Keratinocyte (primary cell): ENCODE results near the gene NME5. TPM values are rescaled to one million over a fixed set of nuclear protein-coding genes. Genes with fewer than 3 reads are reported as not detected.

Experiments
- DNase-seq: peaks from one replicate; pipeline ENCODE4 v3.0.0-alpha.2; 2011; ENCODE audit warnings: low read depth, missing footprints, low spot score
- FAIRE-seq: peaks from 2 replicates; lab custom pipeline; 2011; peaks lifted over from hg19 to GRCh38; lab: Jason Lieb, UNC
- H2AFZ ChIP-seq: 2 replicates; pipeline ENCODE4 v1.6.0; 2012; ENCODE audit warnings: low read length, control low read depth, inconsistent platforms; ENCODE audit not compliant: control insufficient read depth
- H3K27ac ChIP-seq: 2 replicates; pipeline ENCODE4 v1.5.1; 2011; ENCODE audit warnings: low read length; ENCODE audit not compliant: control insufficient read depth, insufficient read depth
- H3K27me3 ChIP-seq: 3 replicates; pipeline ENCODE4 v1.6.0; 2011; ENCODE audit warnings: low read length; ENCODE audit not compliant: control insufficient read depth, insufficient read depth; ENCODE audit errors: extremely low read depth
- H3K36me3 ChIP-seq, 2 experiments: 2 replicates in 1 of 2; 3 replicates in 1 of 2; pipeline ENCODE4 v1.5.1; 2011; ENCODE audit warnings: low read length in 2 of 2, mild to moderate bottlenecking in 1 of 2; ENCODE audit not compliant: control insufficient read depth in 2 of 2, insufficient read depth in 2 of 2; ENCODE audit errors: extremely low read depth in 1 of 2
- H3K4me1 ChIP-seq: 3 replicates; pipeline ENCODE4 v1.5.1; 2011; ENCODE audit warnings: low read length; ENCODE audit not compliant: control insufficient read depth, insufficient read depth; ENCODE audit errors: extremely low read depth
- H3K4me2 ChIP-seq: 3 replicates; pipeline ENCODE4 v1.6.0; 2011; ENCODE audit warnings: low read depth, low read length; ENCODE audit not compliant: control insufficient read depth, insufficient read depth; ENCODE audit errors: extremely low read depth
- H3K4me3 ChIP-seq, 3 experiments: fragments of 200-600 bp in 1 of 3; sonication (generic) in 1 of 3; 2 replicates in 2 of 3; 3 replicates in 1 of 3; pipeline ENCODE4 v1.5.1; 2011 to 2016; ENCODE audit warnings: low read length in 3 of 3, mild to moderate bottlenecking in 3 of 3, control low read depth in 2 of 3, inconsistent platforms in 1 of 3, low read depth in 1 of 3, mixed read lengths in 1 of 3, mixed run types in 1 of 3, moderate library complexity in 1 of 3; ENCODE audit not compliant: control insufficient read depth in 2 of 3, insufficient read depth in 2 of 3; ENCODE audit errors: extremely low read depth in 1 of 3
- H3K79me2 ChIP-seq: 2 replicates; pipeline ENCODE4 v1.6.0; 2012; ENCODE audit warnings: low read length; ENCODE audit not compliant: control insufficient read depth, insufficient read depth
- H3K9ac ChIP-seq: 3 replicates; pipeline ENCODE4 v1.6.0; 2011; ENCODE audit warnings: low read length; ENCODE audit not compliant: control insufficient read depth, insufficient read depth; ENCODE audit errors: extremely low read depth
- H3K9me1 ChIP-seq: 3 replicates; pipeline ENCODE4 v1.6.0; 2011; ENCODE audit warnings: low read length; ENCODE audit not compliant: control insufficient read depth, insufficient read depth; ENCODE audit errors: extremely low read depth
- H3K9me3 ChIP-seq: 2 replicates; pipeline ENCODE4 v1.5.1; 2012; ENCODE audit warnings: low read depth, low read length; ENCODE audit not compliant: control insufficient read depth
- H4K20me1 ChIP-seq: 3 replicates; pipeline ENCODE4 v1.6.0; 2011; ENCODE audit warnings: low read length; ENCODE audit not compliant: control insufficient read depth, insufficient read depth; ENCODE audit errors: extremely low read depth
- EZH2 ChIP-seq: IDR thresholded peaks from one replicate; pipeline ENCODE4 v1.6.1; 2012; ENCODE audit warnings: inconsistent platforms, mild to moderate bottlenecking, low read length, moderate library complexity
- dilution Hi-C: fragments of 300-500 bp; cut with MboI; formaldehyde crosslinking; loops from one replicate; pipeline ENCODE4 v1.7.0; 2020; ENCODE audit warnings: low sequenced_read_pairs; ENCODE audit not compliant: extremely low pct_ligation_motif_present
- polyA plus RNA-seq, 5 experiments: library from polyadenylated mRNA; depleted of rRNA in 3 of 5; stranded (reverse) in 3 of 5; stranded (forward) in 1 of 5; unstranded in 1 of 5; fragments of >200 nt; gene quantifications; 1 replicate in 1 of 5; 2 replicates in 3 of 5; 3 replicates in 1 of 5; pipeline versions ENCODE4 v1.2.1 to v1.2.3, GENCODE V29; 2011 to 2012; ENCODE audit warnings: missing spikeins in 2 of 5, low read depth in 1 of 5, low replicate concordance in 1 of 5
- TF ChIP-seq, protein P1 (sequence below), 3 experiments: IDR thresholded peaks in 1 of 3; conservative IDR thresholded peaks in 1 of 3; optimal IDR thresholded peaks in 1 of 3; 2 replicates in 2 of 3; 3 replicates in 1 of 3; pipeline versions ENCODE3 to v1.5.1; 2011; ENCODE audit warnings: low read length in 3 of 3, mild to moderate bottlenecking in 3 of 3, moderate library complexity in 2 of 3, control low read depth in 1 of 3, inconsistent platforms in 1 of 3; ENCODE audit not compliant: insufficient read depth in 2 of 3; ENCODE audit errors: extremely low read depth in 1 of 3

NME5 gene
- polyA plus RNA-seq, 1 donor (not counting 4 experiments of a cell fraction or from before 2014, with no cell fraction given): 0.13 TPM

DNA sequence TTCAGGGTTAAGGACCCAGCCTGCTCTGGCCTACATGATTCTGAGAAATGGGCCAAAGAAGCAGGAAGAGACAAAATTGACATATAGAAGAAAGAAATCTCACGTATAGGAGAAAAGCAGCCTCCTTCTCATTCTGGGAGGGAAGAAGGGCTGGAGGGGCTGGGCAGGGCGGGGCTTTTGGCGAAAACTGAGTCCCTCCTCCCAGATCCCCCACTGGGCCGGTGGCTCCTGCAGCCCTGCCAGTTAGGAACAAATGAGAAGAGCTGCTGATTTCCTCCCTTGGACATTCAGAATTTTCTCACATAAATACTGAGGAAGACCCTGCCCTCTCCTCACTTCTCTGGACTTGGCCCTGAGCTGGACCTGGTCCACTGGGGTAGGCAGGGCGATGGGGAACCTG is 55.5 kb downstream of the NME5 start, which contains the start of gene WNT8A:
Gene WNT8A, plus strand, starts transcription at position 332 of the 400 bp plus-strand sequence. CDS start 95 bp downstream, outside the sequence.
- H3K9me3 ChIP-seq: no peaks in the 10 kb centered on the region
- H3K4me2 ChIP-seq: no peak within 1 kb of the TSS
- no peaks in the 10 kb centered on the region for H3K27me3 ChIP-seq
- no peak for FAIRE-seq
- dilution Hi-C loops: no loop called here
- H3K36me3 ChIP-seq: no peaks in the 10 kb centered on the region
- DNase-seq: no peak
- TF ChIP-seq, protein P1, sequence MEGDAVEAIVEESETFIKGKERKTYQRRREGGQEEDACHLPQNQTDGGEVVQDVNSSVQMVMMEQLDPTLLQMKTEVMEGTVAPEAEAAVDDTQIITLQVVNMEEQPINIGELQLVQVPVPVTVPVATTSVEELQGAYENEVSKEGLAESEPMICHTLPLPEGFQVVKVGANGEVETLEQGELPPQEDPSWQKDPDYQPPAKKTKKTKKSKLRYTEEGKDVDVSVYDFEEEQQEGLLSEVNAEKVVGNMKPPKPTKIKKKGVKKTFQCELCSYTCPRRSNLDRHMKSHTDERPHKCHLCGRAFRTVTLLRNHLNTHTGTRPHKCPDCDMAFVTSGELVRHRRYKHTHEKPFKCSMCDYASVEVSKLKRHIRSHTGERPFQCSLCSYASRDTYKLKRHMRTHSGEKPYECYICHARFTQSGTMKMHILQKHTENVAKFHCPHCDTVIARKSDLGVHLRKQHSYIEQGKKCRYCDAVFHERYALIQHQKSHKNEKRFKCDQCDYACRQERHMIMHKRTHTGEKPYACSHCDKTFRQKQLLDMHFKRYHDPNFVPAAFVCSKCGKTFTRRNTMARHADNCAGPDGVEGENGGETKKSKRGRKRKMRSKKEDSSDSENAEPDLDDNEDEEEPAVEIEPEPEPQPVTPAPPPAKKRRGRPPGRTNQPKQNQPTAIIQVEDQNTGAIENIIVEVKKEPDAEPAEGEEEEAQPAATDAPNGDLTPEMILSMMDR (optimal IDR thresholded peaks at IDR 0.05 in 1 of 3, IDR thresholded peaks at IDR 0.05 in 1 of 3, conservative IDR thresholded peaks at IDR 0.05 in 1 of 3; ENCODE audit: extremely low read depth in 1 of 3, insufficient read depth in 2 of 3, low read length in 3 of 3): no peak
- TF ChIP-seq EZH2: no peak
- H3K27ac ChIP-seq: no peak within 1 kb of the TSS
- no peaks in the 10 kb centered on the region for H3K4me1 ChIP-seq
- H3K4me3 ChIP-seq: no peak within 1 kb of the TSS
- no peaks in the 10 kb centered on the region for H4K20me1 ChIP-seq
- H2AFZ ChIP-seq: no peak within 1 kb of the TSS
- no peaks in the 10 kb centered on the region for H3K9me1 ChIP-seq
- no peaks in the 10 kb centered on the region for H3K79me2 ChIP-seq
- no peak within 1 kb of the TSS for H3K9ac ChIP-seq

DNA sequence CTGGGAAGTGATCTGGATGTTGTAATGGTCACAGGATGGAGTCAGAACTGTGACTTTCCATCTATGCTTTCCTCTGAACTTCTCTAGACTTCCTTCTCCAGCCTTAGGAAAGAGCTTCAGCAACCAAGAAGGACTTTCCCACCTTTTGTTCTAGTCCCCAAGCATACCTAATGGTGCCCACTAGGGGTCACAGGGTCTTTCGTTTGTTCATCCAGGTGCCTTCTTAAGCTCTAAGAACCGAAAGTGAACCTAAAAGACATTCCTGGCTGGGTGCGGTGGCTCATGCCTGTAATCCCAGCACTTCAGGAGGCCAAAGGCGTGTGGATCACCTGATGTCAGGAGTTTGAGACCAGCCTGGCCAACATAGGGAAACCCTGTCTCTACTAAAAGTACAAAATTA is 57.2 kb downstream of the NME5 start:
- Histone ChIP-seq H3K4me3 (no peak overlapping the region), H3K4me2 (no peak overlapping the region), H3K9me1 (no peaks in the 10 kb centered on the region), H3K9me3 (no peaks in the 10 kb centered on the region), H3K27ac (no peak overlapping the region), H3K9ac (no peak overlapping the region), H3K79me2 (no peaks in the 10 kb centered on the region), H4K20me1 (no peaks in the 10 kb centered on the region), H2AFZ (no peak overlapping the region), H3K36me3 (no peaks in the 10 kb centered on the region), H3K27me3 (no peaks in the 10 kb centered on the region), H3K4me1 (no peaks in the 10 kb centered on the region)
- DNase-seq (no peak), FAIRE-seq (no peak)
- no peak for TF ChIP-seq EZH2
- TF ChIP-seq, protein P1 (optimal IDR thresholded peaks at IDR 0.05 in 1 of 3, IDR thresholded peaks at IDR 0.05 in 1 of 3, conservative IDR thresholded peaks at IDR 0.05 in 1 of 3; ENCODE audit: extremely low read depth in 1 of 3, insufficient read depth in 2 of 3, low read length in 3 of 3): no peak
- dilution Hi-C loops: no loop called here
